B cell (primary cell): ENCODE results near the gene NUP98. TPM values are rescaled to one million over a fixed set of nuclear protein-coding genes. Genes with fewer than 3 reads are reported as not detected.
"Not testable (repeated sequence)": the region's sequence is repeated elsewhere in the genome, so short reads cannot be mapped to it uniquely, and the experiment has no call there.

Experiments
- ATAC-seq: fragments of 200-7000 bp; cut with Tn5 transposase; one replicate; pipeline ENCODE4 v1.10.0; 2021; ENCODE audit warnings: low read depth, mild to moderate bottlenecking, moderate number of reproducible peaks, moderate library complexity
- CTCF ChIA-PET: fragments of 350-600 bp; sonication (Branson Sonifier 250); formaldehyde crosslinking; loops from one replicate; lab custom pipeline; 2021; ENCODE audit warnings: antibody characterized with exemption, inconsistent platforms; lab: Charles Lee
- POLR2A ChIA-PET: fragments of 350-600 bp; sonication (Branson Sonifier 250); formaldehyde crosslinking; loops from one replicate; lab custom pipeline; 2021; ENCODE audit warnings: antibody characterized with exemption; lab: Charles Lee
- DNase-seq: peaks from one replicate; pipeline ENCODE4 v3.0.0; 2013
- H2AFZ ChIP-seq: 2 replicates; pipeline ENCODE4 v1.6.1; 2012; ENCODE audit warnings: mild to moderate bottlenecking, low read depth, low read length; ENCODE audit not compliant: insufficient read depth, poor library complexity, severe bottlenecking
- H3K27ac ChIP-seq, 2 donors: 1 replicate in 1 of 2; 2 replicates in 1 of 2; pipeline ENCODE4 v1.5.1; 2012 to 2013; ENCODE audit warnings: low read length in 2 of 2, mild to moderate bottlenecking in 2 of 2, moderate library complexity in 1 of 2
- H3K27me3 ChIP-seq, 4 experiments: fragments of 200-600 bp in 1 of 4; sonication (generic) in 1 of 4; replicated peaks in 1 of 4; 1 replicate in 2 of 4; 2 replicates in 2 of 4; pipeline versions ENCODE4 v1.6.1 to v1.7.0; 2013 to 2016; ENCODE audit warnings: low read length in 3 of 4, mild to moderate bottlenecking in 2 of 4, mixed read lengths in 1 of 4, moderate library complexity in 1 of 4; ENCODE audit not compliant: insufficient read depth in 4 of 4, control insufficient read depth in 3 of 4; ENCODE audit errors: control extremely low read depth in 1 of 4
- H3K36me3 ChIP-seq, 2 experiments: replicated peaks in 1 of 2; 1 replicate in 1 of 2; 2 replicates in 1 of 2; pipeline versions ENCODE4 v1.6.1 to v1.7.1; 2013; ENCODE audit warnings: low read length in 1 of 2; ENCODE audit not compliant: insufficient read depth in 2 of 2, control insufficient read depth in 1 of 2; ENCODE audit errors: control extremely low read depth in 1 of 2, extremely low read depth in 1 of 2
- H3K4me1 ChIP-seq, 2 donors: fragments of 200-600 bp in 1 of 2; sonication (generic) in 1 of 2; 1 replicate in 1 of 2; 2 replicates in 1 of 2; pipeline versions ENCODE4 v1.5.1 to v1.6.1; 2013 to 2017; ENCODE audit warnings: low read length in 2 of 2; ENCODE audit not compliant: control insufficient read depth in 2 of 2, insufficient read depth in 2 of 2
- H3K4me2 ChIP-seq: replicated peaks from 2 replicates; pipeline ENCODE3; 2012; ENCODE audit warnings: mild to moderate bottlenecking, low read depth, low read length; ENCODE audit not compliant: poor library complexity, severe bottlenecking
- H3K4me3 ChIP-seq, 5 experiments: fragments of 200-600 bp in 1 of 5; sonication (generic) in 1 of 5; 1 replicate in 3 of 5; 2 replicates in 2 of 5; pipeline versions ENCODE4 v1.5.1 to v1.7.0; 2011 to 2016; ENCODE audit warnings: low read length in 4 of 5, mild to moderate bottlenecking in 4 of 5, low read depth in 2 of 5, control low read depth in 1 of 5, moderate library complexity in 1 of 5; ENCODE audit not compliant: insufficient read depth in 1 of 5; ENCODE audit errors: control extremely low read depth in 1 of 5, extremely low read depth in 1 of 5
- H3K79me2 ChIP-seq: fragments of 200-600 bp; sonication (generic); one replicate; pipeline ENCODE4 v1.6.0; 2016; ENCODE audit warnings: low read length; ENCODE audit not compliant: control insufficient read depth, insufficient read depth
- H3K9ac ChIP-seq: fragments of 200-600 bp; sonication (generic); 2 replicates; pipeline ENCODE4 v1.6.1; 2017; ENCODE audit warnings: mild to moderate bottlenecking, low read length, moderate library complexity
- H3K9me3 ChIP-seq, 3 donors: one replicate each; pipeline versions ENCODE4 v1.6.1 to v1.7.1; 2013; ENCODE audit warnings: low read length in 2 of 3; ENCODE audit not compliant: control insufficient read depth in 2 of 3, insufficient read depth in 1 of 3; ENCODE audit errors: control extremely low read depth in 1 of 3
- H4K20me1 ChIP-seq: 2 replicates; pipeline ENCODE4 v1.6.0; 2012; ENCODE audit warnings: mild to moderate bottlenecking, low read length; ENCODE audit not compliant: insufficient read depth, control insufficient read depth, poor library complexity, severe bottlenecking
- H3K27ac Mint-ChIP-seq: one replicate; pipeline ENCODE4 v1.8.0; 2021; ENCODE audit warnings: mixed read lengths
- H3K27me3 Mint-ChIP-seq: one replicate; pipeline ENCODE4 v1.8.0; 2021; ENCODE audit warnings: mixed read lengths
- H3K4me1 Mint-ChIP-seq: one replicate; pipeline ENCODE4 v1.8.0; 2021; ENCODE audit warnings: mixed read lengths
- H3K4me3 Mint-ChIP-seq: one replicate; pipeline ENCODE4 v1.8.0; 2021; ENCODE audit warnings: mixed read lengths
- H3K9me3 Mint-ChIP-seq: one replicate; pipeline ENCODE4 v1.8.0; 2022; ENCODE audit warnings: mixed read lengths; ENCODE audit not compliant: insufficient read depth
- EZH2 ChIP-seq: IDR thresholded peaks from 2 replicates; pipeline ENCODE4 v1.6.1; 2012; ENCODE audit warnings: borderline replicate concordance, low read depth, mild to moderate bottlenecking, moderate library complexity, low read length; ENCODE audit not compliant: insufficient read depth, poor library complexity, severe bottlenecking
- WGBS: methylation state at CpG from one replicate; pipeline ENCODE4 v1.1.5; 2013; ENCODE audit warnings: missing lambda C conversion rate; ENCODE audit not compliant: insufficient coverage; 5-methylcytosine and 5-hydroxymethylcytosine counted together
- intact Hi-C: fragments of 100-400 bp; cut with micrococcal nuclease; formaldehyde crosslinking; loops from one replicate; pipeline ENCODE4 v1.10.0; 2022
- polyA plus RNA-seq: library from polyadenylated mRNA; depleted of rRNA; stranded (reverse); fragments of >200 nt; gene quantifications from 2 replicates; pipeline ENCODE4 v1.2.3, GENCODE V29; 2012
- total RNA-seq, 2 donors: library from RNA; stranded (reverse); fragments of 120-200 nt in 1 of 2; gene quantifications; 1 replicate in 1 of 2; 2 replicates in 1 of 2; pipeline versions ENCODE4 v1.2.3 to v1.2.4, GENCODE V29; 2013 to 2022
- TF ChIP-seq, protein P1 (sequence below): fragments of 200-600 bp; IDR thresholded peaks from one replicate; pipeline ENCODE4 v1.8.0; 2022; ENCODE audit warnings: antibody characterized with exemption, mild to moderate bottlenecking

The NUP98 gene
- total and polyA plus RNA-seq, 2 donors (not counting 1 experiment from before 2014, with no cell fraction given): 99.8 to 111 TPM

DNA sequence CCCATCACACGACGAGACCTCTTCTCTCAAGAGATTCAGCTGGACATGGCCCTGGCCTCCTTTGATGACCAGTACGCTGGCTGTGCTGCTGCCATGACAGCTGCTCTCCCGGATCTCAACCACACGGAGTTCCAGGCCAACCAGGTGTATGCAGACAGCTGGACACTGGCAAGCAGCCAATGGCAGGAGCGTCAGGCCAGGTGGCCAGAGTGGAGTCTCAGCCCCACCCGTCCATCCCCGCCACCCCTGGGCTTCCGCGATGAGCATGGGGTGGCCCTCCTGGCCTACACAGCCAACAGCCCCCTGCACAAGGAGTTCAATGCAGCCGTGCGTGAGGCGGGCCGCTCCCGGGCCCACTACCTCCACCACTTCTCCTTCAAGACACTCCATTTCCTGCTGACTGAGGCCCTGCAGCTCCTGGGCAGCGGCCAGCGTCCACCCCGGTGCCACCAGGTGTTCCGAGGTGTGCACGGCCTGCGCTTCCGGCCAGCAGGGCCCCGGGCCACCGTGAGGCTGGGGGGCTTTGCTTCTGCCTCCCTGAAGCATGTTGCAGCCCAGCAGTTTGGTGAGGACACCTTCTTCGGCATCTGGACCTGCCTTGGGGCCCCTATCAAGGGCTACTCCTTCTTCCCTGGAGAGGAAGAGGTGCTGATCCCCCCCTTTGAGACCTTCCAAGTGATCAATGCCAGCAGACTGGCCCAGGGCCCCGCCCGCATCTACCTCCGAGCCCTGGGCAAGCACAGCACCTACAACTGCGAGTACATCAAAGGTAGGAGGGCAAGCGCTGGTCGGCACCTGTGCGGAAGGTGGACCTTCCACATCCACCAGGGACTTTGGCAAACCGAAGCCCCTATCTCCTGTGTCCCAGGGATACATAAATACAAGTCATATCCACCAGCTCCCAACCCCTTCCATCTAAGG lies 137.5 kb downstream of the NUP98 start:
- Mint-ChIP-seq H3K27ac (no peak overlapping the region), H3K27me3 (peaks cover 13% of the 10 kb centered on the region), H3K4me3 (no peak overlapping the region), H3K9me3 (no peaks in the 10 kb centered on the region), H3K4me1 (no peaks in the 10 kb centered on the region)
- 94% methylated on average over 33 of the region's 33 CpGs for WGBS
- TF ChIP-seq, protein P1, sequence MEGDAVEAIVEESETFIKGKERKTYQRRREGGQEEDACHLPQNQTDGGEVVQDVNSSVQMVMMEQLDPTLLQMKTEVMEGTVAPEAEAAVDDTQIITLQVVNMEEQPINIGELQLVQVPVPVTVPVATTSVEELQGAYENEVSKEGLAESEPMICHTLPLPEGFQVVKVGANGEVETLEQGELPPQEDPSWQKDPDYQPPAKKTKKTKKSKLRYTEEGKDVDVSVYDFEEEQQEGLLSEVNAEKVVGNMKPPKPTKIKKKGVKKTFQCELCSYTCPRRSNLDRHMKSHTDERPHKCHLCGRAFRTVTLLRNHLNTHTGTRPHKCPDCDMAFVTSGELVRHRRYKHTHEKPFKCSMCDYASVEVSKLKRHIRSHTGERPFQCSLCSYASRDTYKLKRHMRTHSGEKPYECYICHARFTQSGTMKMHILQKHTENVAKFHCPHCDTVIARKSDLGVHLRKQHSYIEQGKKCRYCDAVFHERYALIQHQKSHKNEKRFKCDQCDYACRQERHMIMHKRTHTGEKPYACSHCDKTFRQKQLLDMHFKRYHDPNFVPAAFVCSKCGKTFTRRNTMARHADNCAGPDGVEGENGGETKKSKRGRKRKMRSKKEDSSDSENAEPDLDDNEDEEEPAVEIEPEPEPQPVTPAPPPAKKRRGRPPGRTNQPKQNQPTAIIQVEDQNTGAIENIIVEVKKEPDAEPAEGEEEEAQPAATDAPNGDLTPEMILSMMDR: no peak
- TF ChIP-seq EZH2: no peak
- Histone ChIP-seq H3K4me1 (no peaks in the 10 kb centered on the region), H3K4me3 (no peak overlapping the region), H3K4me2 (no peak overlapping the region), H3K9ac (no peak overlapping the region), H4K20me1 (no peaks in the 10 kb centered on the region), H3K27me3 (peaks cover 0 to under 1% (median 0%) of the 10 kb centered on the region in 4 experiments), H3K79me2 (no peaks in the 10 kb centered on the region), H2AFZ (no peak overlapping the region), H3K9me3 (no peaks in the 10 kb centered on the region), H3K36me3 (no peaks in the 10 kb centered on the region), H3K27ac (no peak overlapping the region)
- intact Hi-C loops: no loop called here
- ChIA-PET CTCF (no interaction called here), POLR2A (no interaction called here)
- no peak for DNase-seq
- ATAC-seq: no peak

DNA sequence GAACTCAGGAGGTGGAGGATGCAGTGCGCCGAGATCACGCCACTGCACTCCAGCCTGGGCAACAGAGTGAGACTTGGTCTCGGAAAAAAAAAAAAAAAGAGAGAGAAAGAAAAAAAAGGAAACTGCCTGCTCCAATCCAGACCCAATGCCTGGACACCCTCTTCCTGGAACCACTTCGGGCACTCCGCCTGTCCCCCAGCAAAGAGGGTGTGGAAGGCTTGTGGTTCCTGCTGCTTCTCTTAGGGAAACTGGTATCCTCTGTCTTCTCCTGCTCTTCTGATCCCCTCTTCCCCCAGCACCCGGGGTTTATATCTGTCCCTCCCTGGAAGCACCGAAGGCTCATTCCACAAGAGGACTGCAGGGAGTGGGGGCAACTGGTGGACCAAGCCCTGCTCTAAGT lies 139.1 kb downstream of the NUP98 start:
- WGBS: 96% methylated on average over 4 of the region's 8 CpGs
- ChIA-PET CTCF (no interaction called here), POLR2A (no interaction called here)
- DNase-seq (no peak), ATAC-seq (no peak)
- no peak overlapping the region for H3K27ac Mint-ChIP-seq
- Histone ChIP-seq H3K9ac (no peak overlapping the region), H3K27me3 (peaks cover 0 to 3% (median 0%) of the 10 kb centered on the region in 4 experiments), H3K36me3 (no peaks in the 10 kb centered on the region), H3K9me3 (no peaks in the 10 kb centered on the region), H3K79me2 (no peaks in the 10 kb centered on the region), H2AFZ (no peak overlapping the region), H4K20me1 (no peaks in the 10 kb centered on the region), H3K27ac (no peak overlapping the region), H3K4me3 (no peak overlapping the region), H3K4me2 (no peak overlapping the region), H3K4me1 (no peaks in the 10 kb centered on the region)
- H3K9me3 Mint-ChIP-seq: no peaks in the 10 kb centered on the region
- TF ChIP-seq EZH2: no peak
- TF ChIP-seq, protein P1: no peak
- H3K4me1 Mint-ChIP-seq: no peaks in the 10 kb centered on the region
- no peak overlapping the region for H3K4me3 Mint-ChIP-seq
- intact Hi-C loops: no loop called here
- peaks cover 13% of the 10 kb centered on the region for H3K27me3 Mint-ChIP-seq

DNA sequence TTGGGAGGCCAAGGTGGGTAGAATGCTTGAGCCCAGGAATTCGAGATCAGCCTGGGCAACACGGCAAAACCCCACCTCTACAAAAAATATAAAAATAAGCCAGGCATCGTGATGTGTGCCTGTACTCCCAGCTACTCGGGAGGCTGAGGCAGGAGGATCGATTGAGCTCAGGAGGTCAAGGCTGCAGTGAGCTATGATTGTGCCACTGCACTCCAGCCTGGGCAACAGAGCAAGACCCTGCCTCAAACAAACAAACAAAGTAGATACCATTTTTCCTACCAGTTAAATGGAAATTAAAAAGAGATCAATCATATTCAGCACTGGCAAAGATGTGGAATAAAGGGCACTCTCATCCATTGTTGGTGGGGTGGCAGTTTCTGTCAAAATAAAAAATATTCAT lies 140.0 kb downstream of the NUP98 start:
- H3K4me2 ChIP-seq, H3K79me2 ChIP-seq, POLR2A ChIA-PET, H3K27ac ChIP-seq, CTCF ChIA-PET, H3K4me1 ChIP-seq, ATAC-seq, H3K27ac Mint-ChIP-seq, H4K20me1 ChIP-seq, H2AFZ ChIP-seq, H3K4me3 Mint-ChIP-seq, H3K9me3 ChIP-seq, H3K9ac ChIP-seq, H3K4me3 ChIP-seq, H3K27me3 ChIP-seq, DNase-seq, intact Hi-C loops, H3K9me3 Mint-ChIP-seq, H3K4me1 Mint-ChIP-seq, H3K36me3 ChIP-seq: not testable (repeated sequence)
- WGBS: 100% methylated on average over 3 of the region's 5 CpGs
- H3K27me3 Mint-ChIP-seq: peaks cover 13% of the 10 kb centered on the region
